ENCODE results near the gene USP17L15. TPM values are rescaled to one million over a fixed set of nuclear protein-coding genes. Genes with fewer than 3 reads are reported as not detected.

Gene USP17L15
- total RNA-seq, 1 experiment from 2014 or later = not detected

Other genes with a start within 250 kb of the USP17L15 start
- not detected in 2 replicates for gene FAM90A26, start 64.0 kb upstream of the USP17L15 start, total RNA-seq (2014; rRNA removed; shearing (Covaris generic))
- gene USP17L10, start 23.7 kb upstream of the USP17L15 start, total RNA-seq (2014; rRNA removed; shearing (Covaris generic)) = not detected in 2 replicates
- not detected in 2 replicates for gene USP17L11, start 19.0 kb upstream of the USP17L15 start, total RNA-seq (2014; rRNA removed; shearing (Covaris generic))
- gene USP17L12, start 14.2 kb upstream of the USP17L15 start, total RNA-seq (2014; rRNA removed; shearing (Covaris generic)) = not detected in 2 replicates
- not detected in 2 replicates for gene USP17L13, start 9.5 kb upstream of the USP17L15 start, total RNA-seq (2014; rRNA removed; shearing (Covaris generic))
- not detected in 2 replicates for gene USP17L17, start 9.5 kb downstream of the USP17L15 start, total RNA-seq (2014; rRNA removed; shearing (Covaris generic))
- not detected in 2 replicates for gene USP17L18, start 14.2 kb downstream of the USP17L15 start, total RNA-seq (2014; rRNA removed; shearing (Covaris generic))
- gene USP17L19, start 19.0 kb downstream of the USP17L15 start, total RNA-seq (2014; rRNA removed; shearing (Covaris generic)) = not detected in 2 replicates
- gene USP17L20, start 23.7 kb downstream of the USP17L15 start, total RNA-seq (2014; rRNA removed; shearing (Covaris generic)) = not detected in 2 replicates
- gene USP17L21, start 28.5 kb downstream of the USP17L15 start, total RNA-seq (2014; rRNA removed; shearing (Covaris generic)) = not detected in 2 replicates
- not detected in 2 replicates for gene USP17L22, start 33.2 kb downstream of the USP17L15 start, total RNA-seq (2014; rRNA removed; shearing (Covaris generic))
- not detected in 2 replicates for gene USP17L24, start 90.8 kb downstream of the USP17L15 start, total RNA-seq (2014; rRNA removed; shearing (Covaris generic))
- gene USP17L25, start 95.5 kb downstream of the USP17L15 start, total RNA-seq (2014; rRNA removed; shearing (Covaris generic)) = not detected in 2 replicates
- gene USP17L26, start 100.3 kb downstream of the USP17L15 start, total RNA-seq (2014; rRNA removed; shearing (Covaris generic)) = not detected in 2 replicates
- not detected in 2 replicates for gene USP17L5, start 105.0 kb downstream of the USP17L15 start, total RNA-seq (2014; rRNA removed; shearing (Covaris generic))
- not detected in 2 replicates for gene USP17L27, start 109.8 kb downstream of the USP17L15 start, total RNA-seq (2014; rRNA removed; shearing (Covaris generic))
- not detected in 2 replicates for gene USP17L28, start 114.5 kb downstream of the USP17L15 start, total RNA-seq (2014; rRNA removed; shearing (Covaris generic))
- not detected in 2 replicates for gene USP17L29, start 119.3 kb downstream of the USP17L15 start, total RNA-seq (2014; rRNA removed; shearing (Covaris generic))
- not detected in 2 replicates for gene USP17L30, start 128.7 kb downstream of the USP17L15 start, total RNA-seq (2014; rRNA removed; shearing (Covaris generic))
- not detected in 2 replicates for gene DEFB131A, start 210.0 kb downstream of the USP17L15 start, total RNA-seq (2014; rRNA removed; shearing (Covaris generic))

All from SJCRH30 (cell line).